ENCODE measurements around the gene TRAF7. TPM values are rescaled to one million over a fixed set of nuclear protein-coding genes. Genes with fewer than 3 reads are reported as not detected.
A peak's percentile ranks its signal among the peaks of the same experiment; 100 is the strongest.
"Not testable (repeated sequence)": the region's sequence is repeated elsewhere in the genome, so short reads cannot be mapped to it uniquely, and the experiment has no call there.

Gene TRAF7
- polyA plus RNA-seq, 1 donor: 63.3 TPM

GRCh38 chr16:2129890-2130447, 25.6 kb upstream of the TRAF7 start:
- no CpG with 5 or more reads among the region's 22 CpGs for WGBS (ENCODE audit: insufficient coverage, low lambda C conversion rate)
- H3K27me3 ChIP-seq (ENCODE audit: control insufficient read depth, insufficient read depth, low read length); H3K27ac ChIP-seq (ENCODE audit: low read length); H3K9me3 ChIP-seq (ENCODE audit: control insufficient read depth, low read depth, low read length); H3K4me3 ChIP-seq (ENCODE audit: low read length); DNase-seq; H3K36me3 ChIP-seq (ENCODE audit: control insufficient read depth, insufficient read depth, low read length): not testable (repeated sequence)
- peaks cover 29% of the 10 kb centered on the region for H3K4me1 ChIP-seq (ENCODE audit: control insufficient read depth, insufficient read depth, low read length)

- not testable (repeated sequence) for H3K27me3 ChIP-seq (ENCODE audit: control insufficient read depth, insufficient read depth, low read length); DNase-seq; H3K4me1 ChIP-seq (ENCODE audit: control insufficient read depth, insufficient read depth, low read length); H3K4me3 ChIP-seq (ENCODE audit: low read length); H3K36me3 ChIP-seq (ENCODE audit: control insufficient read depth, insufficient read depth, low read length); H3K27ac ChIP-seq (ENCODE audit: low read length); H3K9me3 ChIP-seq (ENCODE audit: control insufficient read depth, low read depth, low read length)
- WGBS (ENCODE audit: insufficient coverage, low lambda C conversion rate): no CpG with 5 or more reads among the region's 12 CpGs
Observed at GRCh38 chr16:2133797-2134196, 21.8 kb upstream of the TRAF7 start.

GRCh38 chr16:2135071-2135470, 20.5 kb upstream of the TRAF7 start:
- not testable (repeated sequence) for H3K9me3 ChIP-seq (ENCODE audit: control insufficient read depth, low read depth, low read length); H3K27me3 ChIP-seq (ENCODE audit: control insufficient read depth, insufficient read depth, low read length); H3K4me1 ChIP-seq (ENCODE audit: control insufficient read depth, insufficient read depth, low read length); H3K27ac ChIP-seq (ENCODE audit: low read length); H3K36me3 ChIP-seq (ENCODE audit: control insufficient read depth, insufficient read depth, low read length)
- H3K4me3 ChIP-seq (ENCODE audit: low read length): peak overlapping the region; percentile 54
- no CpG with 5 or more reads among the region's 42 CpGs for whole genome bisulfite sequencing (ENCODE audit: insufficient coverage, low lambda C conversion rate)
- DNase-seq: peak in 1 of 2 donors; percentile 14

- not testable (repeated sequence) for H3K27me3 ChIP-seq (ENCODE audit: control insufficient read depth, insufficient read depth, low read length); H3K4me1 ChIP-seq (ENCODE audit: control insufficient read depth, insufficient read depth, low read length); H3K9me3 ChIP-seq (ENCODE audit: control insufficient read depth, low read depth, low read length); H3K36me3 ChIP-seq (ENCODE audit: control insufficient read depth, insufficient read depth, low read length)
- no CpG with 5 or more reads among the region's 81 CpGs for WGBS (ENCODE audit: insufficient coverage, low lambda C conversion rate)
- Histone ChIP-seq H3K4me3 (ENCODE audit: low read length) (peak within 1 kb of the TSS; percentile 54), H3K27ac (ENCODE audit: low read length) (peak within 1 kb of the TSS; percentile 42)
- DNase-seq: peak; percentile 97 to 98
Observed at GRCh38 chr16:2135770-2136490, 19.7 kb upstream of the TRAF7 start, which contains the start of gene PKD1. TSS of gene PKD1 (minus strand) at chr16:2135898. CDS start at chr16:2135689, 209 bp downstream.

GRCh38 chr16:2142942-2143877, 12.4 kb upstream of the TRAF7 start:
- DNase-seq: no peak

GRCh38 chr16:2143878-2144485, 11.6 kb upstream of the TRAF7 start:
- Histone ChIP-seq H3K9me3 (ENCODE audit: control insufficient read depth, low read depth, low read length) (no peaks in the 10 kb centered on the region), H3K4me3 (ENCODE audit: low read length) (no peak overlapping the region), H3K27me3 (ENCODE audit: control insufficient read depth, insufficient read depth, low read length) (no peaks in the 10 kb centered on the region), H3K27ac (ENCODE audit: low read length) (no peak overlapping the region), H3K4me1 (ENCODE audit: control insufficient read depth, insufficient read depth, low read length) (peaks cover 10% of the 10 kb centered on the region), H3K36me3 (ENCODE audit: control insufficient read depth, insufficient read depth, low read length) (no peaks in the 10 kb centered on the region)
- no CpG with 5 or more reads among the region's 17 CpGs for WGBS (ENCODE audit: insufficient coverage, low lambda C conversion rate)
- DNase-seq: no peak

More at GRCh38 chr16:2142942-2143877, 12.4 kb upstream of the TRAF7 start:
- Histone ChIP-seq H3K36me3 (ENCODE audit: control insufficient read depth, insufficient read depth, low read length) (no peaks in the 10 kb centered on the region), H3K27me3 (ENCODE audit: control insufficient read depth, insufficient read depth, low read length) (no peaks in the 10 kb centered on the region), H3K4me1 (ENCODE audit: control insufficient read depth, insufficient read depth, low read length) (peaks cover 8% of the 10 kb centered on the region), H3K27ac (ENCODE audit: low read length) (no peak overlapping the region), H3K9me3 (ENCODE audit: control insufficient read depth, low read depth, low read length) (no peaks in the 10 kb centered on the region), H3K4me3 (ENCODE audit: low read length) (no peak overlapping the region)
- WGBS (ENCODE audit: insufficient coverage, low lambda C conversion rate): 100% methylated on average over 3 of the region's 31 CpGs

GRCh38 chr16:2145843-2146242, 9.7 kb upstream of the TRAF7 start:
- Histone ChIP-seq H3K4me3 (ENCODE audit: low read length) (no peak overlapping the region), H3K4me1 (ENCODE audit: control insufficient read depth, insufficient read depth, low read length) (peaks cover 22% of the 10 kb centered on the region), H3K36me3 (ENCODE audit: control insufficient read depth, insufficient read depth, low read length) (no peaks in the 10 kb centered on the region), H3K27ac (ENCODE audit: low read length) (no peak overlapping the region), H3K27me3 (ENCODE audit: control insufficient read depth, insufficient read depth, low read length) (no peaks in the 10 kb centered on the region), H3K9me3 (ENCODE audit: control insufficient read depth, low read depth, low read length) (no peaks in the 10 kb centered on the region)
- DNase-seq: no peak
- 77% methylated on average over 3 of the region's 5 CpGs for WGBS (ENCODE audit: insufficient coverage, low lambda C conversion rate)

GRCh38 chr16:2147378-2147777, 8.2 kb upstream of the TRAF7 start:
- no peak overlapping the region for H3K4me3 ChIP-seq (ENCODE audit: low read length)
- no peaks in the 10 kb centered on the region for H3K9me3 ChIP-seq (ENCODE audit: control insufficient read depth, low read depth, low read length)
- H3K4me1 ChIP-seq (ENCODE audit: control insufficient read depth, insufficient read depth, low read length): peaks cover 38% of the 10 kb centered on the region
- peak overlapping the region; percentile 64 for H3K27ac ChIP-seq (ENCODE audit: low read length)
- H3K27me3 ChIP-seq (ENCODE audit: control insufficient read depth, insufficient read depth, low read length): no peaks in the 10 kb centered on the region
- WGBS (ENCODE audit: insufficient coverage, low lambda C conversion rate): no CpG with 5 or more reads among the region's 6 CpGs
- no peak for DNase-seq
- H3K36me3 ChIP-seq (ENCODE audit: control insufficient read depth, insufficient read depth, low read length): peaks cover 10% of the 10 kb centered on the region

GRCh38 chr16:2147981-2148671, 7.5 kb upstream of the TRAF7 start, which contains the start of gene RAB26:
TSS of gene RAB26 (plus strand) at chr16:2148625. CDS start at chr16:2148784, 159 bp downstream.
- DNase-seq: peak; percentile 69 to 75
- peak within 1 kb of the TSS; percentile 44 for H3K4me3 ChIP-seq (ENCODE audit: low read length)
- peak within 1 kb of the TSS; percentile 64 for H3K27ac ChIP-seq (ENCODE audit: low read length)
- no CpG with 5 or more reads among the region's 55 CpGs for WGBS (ENCODE audit: insufficient coverage, low lambda C conversion rate)
- peaks cover 45% of the 10 kb centered on the region for H3K4me1 ChIP-seq (ENCODE audit: control insufficient read depth, insufficient read depth, low read length)
- H3K9me3 ChIP-seq (ENCODE audit: control insufficient read depth, low read depth, low read length): no peaks in the 10 kb centered on the region
- peaks cover 14% of the 10 kb centered on the region for H3K36me3 ChIP-seq (ENCODE audit: control insufficient read depth, insufficient read depth, low read length)
- H3K27me3 ChIP-seq (ENCODE audit: control insufficient read depth, insufficient read depth, low read length): no peaks in the 10 kb centered on the region

Measured in large intestine (tissue), 3 donors.